Spleen (tissue), 11 donors: ENCODE data around the gene ANXA4. TPM values are rescaled to one million over a fixed set of nuclear protein-coding genes. Genes with fewer than 3 reads are reported as not detected.

ENCODE experiments used
- DNase-seq: peaks from one replicate; pipeline ENCODE4 v3.0.0-alpha.2; 2020
- H3K27ac ChIP-seq, 8 donors: fragments of 200-600 bp; sonication (generic) in 7 of 8; 1 replicate in 4 of 8; 2 replicates in 4 of 8; pipeline versions ENCODE4 v1.5.0 to v1.8.0; 2016 to 2021; ENCODE audit warnings: inconsistent platforms in 4 of 8, mild to moderate bottlenecking in 4 of 8, moderate library complexity in 1 of 8
- H3K27me3 ChIP-seq, 7 donors: fragments of 200-600 bp; sonication (generic) in 6 of 7; replicated peaks in 1 of 7; 1 replicate in 4 of 7; 2 replicates in 3 of 7; pipeline versions ENCODE4 v1.5.0 to v1.8.0; 2016 to 2021; ENCODE audit warnings: inconsistent platforms in 3 of 7, mild to moderate bottlenecking in 1 of 7
- H3K36me3 ChIP-seq, 6 donors: fragments of 200-600 bp; sonication (generic) in 5 of 6; 1 replicate in 4 of 6; 2 replicates in 2 of 6; pipeline versions ENCODE4 v1.5.0 to v1.8.0; 2016 to 2021; ENCODE audit warnings: inconsistent platforms in 2 of 6
- H3K4me1 ChIP-seq, 6 donors: fragments of 200-600 bp; sonication (generic) in 5 of 6; 1 replicate in 3 of 6; 2 replicates in 3 of 6; pipeline versions ENCODE4 v1.5.0 to v1.8.0; 2016 to 2021; ENCODE audit warnings: inconsistent platforms in 3 of 6
- H3K4me3 ChIP-seq, 8 donors: fragments of 200-600 bp; sonication (generic) in 7 of 8; 1 replicate in 4 of 8; 2 replicates in 4 of 8; pipeline versions ENCODE4 v1.5.0 to v1.8.0; 2016 to 2021; ENCODE audit warnings: inconsistent platforms in 4 of 8, mild to moderate bottlenecking in 4 of 8, moderate library complexity in 2 of 8
- H3K9me3 ChIP-seq, 8 donors: fragments of 200-600 bp; sonication (generic) in 7 of 8; 1 replicate in 4 of 8; 2 replicates in 4 of 8; pipeline versions ENCODE4 v1.5.0 to v1.8.0; 2016 to 2021; ENCODE audit warnings: inconsistent platforms in 4 of 8
- CTCF ChIP-seq, 11 experiments: fragments of 200-600 bp in 7 of 11; fragments of 450-650 bp in 4 of 11; sonication (generic) in 4 of 11; IDR thresholded peaks in 8 of 11; conservative IDR thresholded peaks in 3 of 11; 1 replicate in 7 of 11; 2 replicates in 4 of 11; pipeline versions ENCODE4 v1.4.0 to v1.8.0; 2016 to 2021; ENCODE audit warnings: antibody characterized with exemption in 11 of 11, inconsistent platforms in 4 of 11, mild to moderate bottlenecking in 1 of 11
- POLR2A ChIP-seq, 3 donors: fragments of 450-650 bp; IDR thresholded peaks; one replicate each; pipeline ENCODE4 v1.5.1; 2017; ENCODE audit warnings: antibody characterized with exemption in 3 of 3, mild to moderate bottlenecking in 1 of 3
- POLR2AphosphoS5 ChIP-seq, 3 donors: sonication (generic); formaldehyde crosslinking; IDR thresholded peaks; one replicate each; pipeline ENCODE4 v1.5.1; 2017; ENCODE audit warnings: antibody characterized with exemption in 3 of 3
- WGBS, 5 donors: extraction: QIAGEN DNeasy Blood & Tissue Kit in 3 of 5; methylation state at CpG; one replicate each; pipeline versions ENCODE4 v1.1.5 to v1.1.7; 2013 to 2018; 5-methylcytosine and 5-hydroxymethylcytosine counted together
- intact Hi-C: fragments of 100-400 bp; cut with DNase I; formaldehyde crosslinking; loops from one replicate; pipeline ENCODE4 v1.15.0; 2023; ENCODE audit warnings: low total_unique reads
- polyA plus RNA-seq, 3 donors: library from polyadenylated mRNA; stranded (reverse); fragments of 200-250 nt; gene quantifications; one replicate each; pipeline ENCODE4 v1.2.1, GENCODE V29; 2013
- total RNA-seq, 7 donors: library from RNA; depleted of rRNA in 3 of 7; stranded (reverse); fragments of >200 nt in 3 of 7; fragmentation: NEBNext Ultra II Directional in 4 of 7; extraction: Animal tissue kit (Norgen Biotek cat#: 25700) in 4 of 7; gene quantifications; one replicate each; pipeline versions ENCODE4 v1.1.0 to v1.2.1, GENCODE V29; 2016 to 2021
- donor health status: healthy with polysubstance abuse.
- donor health status: DM: no; HTN: no; CAD: no; lungs with moderate emphysema.
- donor health status: DM: no; HTN: no; CAD: no.
- donor health status: Bipolar disorder and iron deficiency.
- donor health status: healthy.
- donor health status: DM: no; HTN: no; CAD: no.
- donor health status: DM: yes; HTN: yes; CAD: no.

Gene ANXA4
- total and polyA plus RNA-seq, 10 donors, result 15.0 to 56.1 (median 29.2) TPM

- 92 to 100% (median 97%) methylated on average over 3 of the region's 3 CpGs for WGBS, 5 donors
- no peak for TF ChIP-seq POLR2A (IDR thresholded peaks at IDR 0.05)
- Histone ChIP-seq H3K27ac (no peak overlapping the region), H3K4me3 (no peak overlapping the region), H3K27me3 (no peaks in the 10 kb centered on the region), H3K4me1 (no peaks in the 10 kb centered on the region), H3K36me3 (peaks cover 0 to 93% (median 59%) of the 10 kb centered on the region in 6 donors), H3K9me3 (no peaks in the 10 kb centered on the region)
- DNase-seq, result no peak
- intact Hi-C loops, result no loop called here
Observed at GRCh38 chr2:69844560-69844959, 102.6 kb downstream of the ANXA4 start.

GRCh38 chr2:69846182-69847067, 104.5 kb downstream of the ANXA4 start:
- H3K9me3 ChIP-seq, result no peaks in the 10 kb centered on the region
- WGBS, 5 donors, result 92 to 95% (median 94%) methylated on average over 9 of the region's 9 CpGs

GRCh38 chr2:69847068-69847828, 105.3 kb downstream of the ANXA4 start:
- DNase-seq, result no peak
- peaks cover 0 to 92% (median 61%) of the 10 kb centered on the region in 6 donors for H3K36me3 ChIP-seq
- H3K9me3 ChIP-seq, result no peaks in the 10 kb centered on the region
- H3K4me1 ChIP-seq, result no peaks in the 10 kb centered on the region
- no peak overlapping the region for H3K4me3 ChIP-seq
- no peaks in the 10 kb centered on the region for H3K27me3 ChIP-seq
- no peak for TF ChIP-seq POLR2AphosphoS5 (IDR thresholded peaks at IDR 0.05)
- TF ChIP-seq CTCF (IDR thresholded peaks at IDR 0.05 in 8 of 11, conservative IDR thresholded peaks at IDR 0.05 in 3 of 11), result no peak
- TF ChIP-seq POLR2A (IDR thresholded peaks at IDR 0.05), result no peak
- intact Hi-C loops, result no loop called here
- WGBS, 5 donors, result 89 to 92% (median 90%) methylated on average over 5 of the region's 5 CpGs
- no peak overlapping the region for H3K27ac ChIP-seq

More at GRCh38 chr2:69846182-69847067, 104.5 kb downstream of the ANXA4 start:
- intact Hi-C loops, result no loop called here
- no peaks in the 10 kb centered on the region for H3K27me3 ChIP-seq
- peaks cover 0 to 93% (median 59%) of the 10 kb centered on the region in 6 donors for H3K36me3 ChIP-seq
- no peak overlapping the region for H3K27ac ChIP-seq
- no peaks in the 10 kb centered on the region for H3K4me1 ChIP-seq
- no peak for DNase-seq
- TF ChIP-seq CTCF (IDR thresholded peaks at IDR 0.05 in 8 of 11, conservative IDR thresholded peaks at IDR 0.05 in 3 of 11), result no peak
- TF ChIP-seq POLR2AphosphoS5 (IDR thresholded peaks at IDR 0.05), result no peak
- TF ChIP-seq POLR2A (IDR thresholded peaks at IDR 0.05), result no peak
- no peak overlapping the region for H3K4me3 ChIP-seq

GRCh38 chr2:69848186-69848790, 106.4 kb downstream of the ANXA4 start:
- TF ChIP-seq POLR2AphosphoS5 (IDR thresholded peaks at IDR 0.05), result no peak
- TF ChIP-seq POLR2A (IDR thresholded peaks at IDR 0.05), result no peak
- TF ChIP-seq CTCF (IDR thresholded peaks at IDR 0.05 in 8 of 11, conservative IDR thresholded peaks at IDR 0.05 in 3 of 11), result no peak
- DNase-seq, result no peak
- intact Hi-C loops, result no loop called here
- peaks cover 0 to 98% (median 66%) of the 10 kb centered on the region in 6 donors for H3K36me3 ChIP-seq
- H3K4me3 ChIP-seq, result no peak overlapping the region
- H3K9me3 ChIP-seq, result no peaks in the 10 kb centered on the region
- H3K27ac ChIP-seq, result no peak overlapping the region
- H3K27me3 ChIP-seq, result no peaks in the 10 kb centered on the region
- no peaks in the 10 kb centered on the region for H3K4me1 ChIP-seq
- WGBS, 5 donors, result 93 to 96% (median 95%) methylated on average over 7 of the region's 7 CpGs
